IMR-90 (cell line): Measurements from ENCODE around the gene POLR2L. TPM values are rescaled to one million over a fixed set of nuclear protein-coding genes. Genes with fewer than 3 reads are reported as not detected.

Experiments used
- ATAC-seq: fragments of 200-7000 bp; cut with Tn5 transposase; 2 replicates; pipeline ENCODE4 v1.9.1; 2020; ENCODE audit warnings: low read depth, mild to moderate bottlenecking, moderate library complexity
- BruUV-seq: library from RNA; stranded (reverse); fragments of 400-500 nt; replicated peaks from 2 replicates; lab custom pipeline; 2021; lab: Mats Ljungman, UMichigan
- CTCF ChIA-PET: fragments of 300-600 bp; formaldehyde crosslinking; extraction: SDS; loops from one replicate; lab custom pipeline; 2021; ENCODE audit warnings: antibody characterized with exemption; lab: Yijun Ruan, JAX
- POLR2A ChIA-PET: fragments of 300-600 bp; sonication (Branson Sonifier 250); formaldehyde crosslinking; loops from one replicate; lab custom pipeline; 2022; ENCODE audit warnings: antibody characterized with exemption; ENCODE audit not compliant: unreplicated experiment; lab: Charles Lee
- DNase-seq: peaks from one replicate; pipeline ENCODE4 v3.0.0; 2013
- H2AFZ ChIP-seq: replicated peaks from 2 replicates; pipeline ENCODE3; 2013; ENCODE audit warnings: low read length, mild to moderate bottlenecking; ENCODE audit not compliant: poor library complexity
- H2AK5ac ChIP-seq: 2 replicates; pipeline ENCODE4 v1.6.1; 2013; ENCODE audit warnings: low read depth, low read length, inconsistent platforms
- H2AK9ac ChIP-seq: replicated peaks from 2 replicates; pipeline ENCODE3; 2013; ENCODE audit warnings: mild to moderate bottlenecking, low read depth, low read length, moderate library complexity; ENCODE audit not compliant: poor library complexity
- H2BK120ac ChIP-seq: 2 replicates; pipeline ENCODE4 v1.6.1; 2013; ENCODE audit warnings: low read depth, low read length, inconsistent platforms
- H2BK15ac ChIP-seq: 3 replicates; pipeline ENCODE4 v1.6.1; 2013; ENCODE audit warnings: low read depth, low read length, inconsistent platforms
- H2BK20ac ChIP-seq: 2 replicates; pipeline ENCODE4 v1.6.1; 2013; ENCODE audit warnings: low read depth, mild to moderate bottlenecking, inconsistent platforms, low read length, moderate library complexity
- H2BK5ac ChIP-seq: 2 replicates; pipeline ENCODE4 v1.6.1; 2013; ENCODE audit warnings: mild to moderate bottlenecking, low read depth, low read length, inconsistent platforms; ENCODE audit not compliant: poor library complexity, severe bottlenecking
- H3K14ac ChIP-seq: replicated peaks from 2 replicates; pipeline ENCODE4 v1.6.1; 2013; ENCODE audit warnings: low read depth, low read length, inconsistent platforms
- H3K18ac ChIP-seq: 2 replicates; pipeline ENCODE4 v1.6.1; 2013; ENCODE audit warnings: low read depth, low read length, control low read depth
- H3K23ac ChIP-seq: 2 replicates; pipeline ENCODE4 v1.6.1; 2013; ENCODE audit warnings: low read depth, low read length, inconsistent platforms
- H3K27ac ChIP-seq: 2 replicates; pipeline ENCODE4 v1.5.1; 2013; ENCODE audit warnings: mild to moderate bottlenecking, control low read depth, low read length; ENCODE audit not compliant: insufficient read depth
- H3K27me3 ChIP-seq: 2 replicates; pipeline ENCODE4 v1.6.1; 2013; ENCODE audit warnings: low read length; ENCODE audit not compliant: control insufficient read depth, insufficient read depth
- H3K36me3 ChIP-seq: 2 replicates; pipeline ENCODE4 v1.6.1; 2013; ENCODE audit warnings: low read length, mixed read lengths; ENCODE audit not compliant: control insufficient read depth, insufficient read depth
- H3K4ac ChIP-seq: 2 replicates; pipeline ENCODE4 v1.6.1; 2013; ENCODE audit warnings: low read depth, low read length, inconsistent platforms
- H3K4me1 ChIP-seq: 2 replicates; pipeline ENCODE4 v1.6.1; 2013; ENCODE audit warnings: low read length, mixed read lengths; ENCODE audit not compliant: control insufficient read depth, insufficient read depth
- H3K4me2 ChIP-seq: 2 replicates; pipeline ENCODE4 v1.6.1; 2013; ENCODE audit warnings: low read depth, mild to moderate bottlenecking, control low read depth, low read length, moderate library complexity
- H3K4me3 ChIP-seq: 2 replicates; pipeline ENCODE4 v1.5.1; 2013; ENCODE audit warnings: low read depth, mild to moderate bottlenecking, control low read depth, low read length, moderate library complexity; ENCODE audit not compliant: insufficient read depth
- H3K56ac ChIP-seq: 2 replicates; pipeline ENCODE4 v1.6.1; 2013; ENCODE audit warnings: low read length, inconsistent platforms; ENCODE audit not compliant: insufficient read depth; ENCODE audit errors: extremely low read depth
- H3K79me1 ChIP-seq, 2 experiments: 2 replicates each; pipeline ENCODE4 v1.6.1; 2013; ENCODE audit warnings: low read length in 2 of 2, inconsistent platforms in 1 of 2, low read depth in 1 of 2
- H3K9ac ChIP-seq: 2 replicates; pipeline ENCODE4 v1.6.1; 2013; ENCODE audit warnings: low read depth, low read length, control low read depth
- H3K9me1 ChIP-seq: 2 replicates; pipeline ENCODE4 v1.6.1; 2013; ENCODE audit warnings: low read length, inconsistent platforms; ENCODE audit not compliant: insufficient read depth
- H3K9me3 ChIP-seq: 2 replicates; pipeline ENCODE4 v1.6.1; 2013; ENCODE audit warnings: low read length; ENCODE audit not compliant: control insufficient read depth, insufficient read depth
- H4K20me1 ChIP-seq: 2 replicates; pipeline ENCODE4 v1.6.1; 2013; ENCODE audit warnings: low read length, inconsistent platforms; ENCODE audit not compliant: insufficient read depth
- H4K5ac ChIP-seq: 2 replicates; pipeline ENCODE4 v1.6.1; 2013; ENCODE audit warnings: mild to moderate bottlenecking, low read depth, low read length, control low read depth
- H4K8ac ChIP-seq, 2 experiments: 2 replicates each; pipeline ENCODE4 v1.6.1; 2013; ENCODE audit warnings: low read depth in 2 of 2, low read length in 2 of 2, control low read depth in 1 of 2, inconsistent platforms in 1 of 2
- H4K91ac ChIP-seq: 2 replicates; pipeline ENCODE4 v1.6.1; 2013; ENCODE audit warnings: low read depth, low read length, inconsistent platforms; ENCODE audit not compliant: insufficient read depth
- BHLHE40 ChIP-seq: fragments of 150-350 bp; IDR thresholded peaks from 2 replicates; pipeline ENCODE4 v1.6.1; 2016; ENCODE audit warnings: mild to moderate bottlenecking, low read depth, low read length
- CEBPB ChIP-seq: IDR thresholded peaks from 2 replicates; pipeline ENCODE4 v1.6.1; 2012; ENCODE audit warnings: low read depth, low read length, improper control_type of control experiment
- FOS ChIP-seq: fragments of 150-350 bp; IDR thresholded peaks from 2 replicates; pipeline ENCODE4 v1.6.1; 2016; ENCODE audit warnings: low read depth, low read length
- MAFK ChIP-seq: IDR thresholded peaks from 2 replicates; pipeline ENCODE4 v1.6.1; 2012; ENCODE audit warnings: low read depth, low read length, improper control_type of control experiment
- MAZ ChIP-seq: IDR thresholded peaks from 2 replicates; pipeline ENCODE4 v1.6.1; 2012; ENCODE audit warnings: low read depth, mild to moderate bottlenecking, low read length, improper control_type of control experiment, moderate library complexity, borderline replicate concordance
- MXI1 ChIP-seq: IDR thresholded peaks from 2 replicates; pipeline ENCODE4 v1.6.1; 2012; ENCODE audit warnings: low read depth, mild to moderate bottlenecking, low read length, moderate library complexity, borderline replicate concordance
- NFE2L2 ChIP-seq: fragments of 150-350 bp; IDR thresholded peaks from 2 replicates; pipeline ENCODE4 v1.6.1; 2016; ENCODE audit warnings: low read depth, mild to moderate bottlenecking, low read length
- RAD21 ChIP-seq: IDR thresholded peaks from 2 replicates; pipeline ENCODE4 v1.6.1; 2012; ENCODE audit warnings: low read length, improper control_type of control experiment
- RCOR1 ChIP-seq: IDR thresholded peaks from 2 replicates; pipeline ENCODE4 v1.6.1; 2012; ENCODE audit warnings: mild to moderate bottlenecking, low read length, improper control_type of control experiment; ENCODE audit not compliant: insufficient replicate concordance
- RFX5 ChIP-seq: IDR thresholded peaks from 2 replicates; pipeline ENCODE4 v1.8.0; 2012; ENCODE audit warnings: low read depth, mild to moderate bottlenecking, low read length, moderate library complexity
- SMC3 ChIP-seq: fragments of 150-350 bp; IDR thresholded peaks from 2 replicates; pipeline ENCODE4 v1.6.1; 2016; ENCODE audit warnings: low read depth, mild to moderate bottlenecking, antibody characterized with exemption, low read length, moderate library complexity
- WGBS, 2 experiments: methylation state at CpG; one replicate each; pipeline versions ENCODE4 v1.1.5 to v1.1.7; 2013; ENCODE audit warnings: missing lambda C conversion rate in 2 of 2; ENCODE audit not compliant: insufficient read length in 1 of 2; ENCODE audit errors: extremely low coverage in 2 of 2; 5-methylcytosine and 5-hydroxymethylcytosine counted together
- dilution Hi-C: fragments of 300-500 bp; cut with HindIII; formaldehyde crosslinking; loops from one replicate; pipeline ENCODE4 v1.14.3; 2018; ENCODE audit warnings: low sequenced_read_pairs; ENCODE audit not compliant: unreplicated experiment
- in situ Hi-C: fragments of 300-500 bp; cut with MboI; formaldehyde crosslinking; loops from 3 replicates; pipeline ENCODE4 v1.14.3; 2019; ENCODE audit warnings: low sequenced_read_pairs, inconsistent platforms, mixed read lengths
- intact Hi-C: fragments of 100-400 bp; cut with micrococcal nuclease; formaldehyde crosslinking; loops from 2 replicates; pipeline ENCODE4 v1.10.0; 2022
- polyA plus RNA-seq, 3 experiments: library from polyadenylated mRNA; depleted of rRNA; stranded (reverse); fragments of >200 nt; gene quantifications; 2 replicates each; pipeline ENCODE4 v1.2.3, GENCODE V29; 2012; ENCODE audit warnings: low replicate concordance in 1 of 3
- total RNA-seq: library from RNA; depleted of rRNA; stranded (reverse); fragments of >200 nt; gene quantifications from 2 replicates; pipeline ENCODE4 v1.2.3, GENCODE V29; 2012
- TF ChIP-seq, protein P1 (sequence below): conservative IDR thresholded peaks from 2 replicates; pipeline ENCODE4 v1.5.1; 2012; ENCODE audit warnings: mild to moderate bottlenecking, low read depth, low read length, improper control_type of control experiment
- TF ChIP-seq, protein P2 (sequence below): fragments of 150-350 bp; IDR thresholded peaks from 2 replicates; pipeline ENCODE4 v1.6.1; 2016; ENCODE audit warnings: low read depth, mild to moderate bottlenecking, low read length, moderate library complexity, borderline replicate concordance

Gene POLR2L
- total and polyA plus RNA-seq, 2 of the 4 experiments (the other 2 are of a cell fraction): 44.4 to 416 TPM

DNA sequence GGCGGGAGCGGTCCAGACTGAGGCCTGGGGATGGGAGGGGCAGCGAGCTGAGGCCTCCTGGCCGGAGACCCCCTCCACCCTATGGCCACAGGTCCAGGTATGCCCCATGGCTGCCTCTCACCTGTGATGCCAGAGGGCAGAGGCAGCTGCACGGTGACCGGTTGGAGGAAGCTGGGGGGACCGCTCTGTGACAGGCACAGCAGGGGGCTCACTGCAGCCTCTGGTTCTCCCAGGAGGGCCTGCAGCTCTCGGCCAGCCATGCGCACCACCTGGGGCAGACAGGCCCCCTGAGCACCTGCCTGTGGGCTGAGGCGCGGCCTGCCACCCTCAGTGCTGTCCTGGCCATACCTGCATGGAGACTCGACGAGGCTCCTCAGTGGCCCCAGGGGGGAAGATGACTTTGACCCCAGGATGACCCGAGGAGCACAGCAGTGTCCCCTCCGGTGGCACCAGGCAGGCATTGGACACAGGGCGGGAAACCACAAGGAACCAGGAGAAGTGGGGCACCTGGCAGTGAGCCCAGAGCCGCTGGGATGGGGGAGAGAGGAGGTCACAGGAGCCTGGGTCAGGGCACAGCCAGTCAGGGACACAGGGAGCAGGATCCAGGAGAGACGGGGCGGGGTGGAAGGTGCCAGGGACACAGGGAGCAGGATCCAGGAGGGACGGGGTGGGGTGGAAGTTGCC, 41.1 kb downstream of the POLR2L start:
- dilution Hi-C loops: no loop called here
- H3K27me3 ChIP-seq: no peaks in the 10 kb centered on the region

More for the DNA sequence above, 41.1 kb downstream of the POLR2L start:
- BruUV-seq: no TSS peak
- Histone ChIP-seq H3K4me1 (peaks cover 25% of the 10 kb centered on the region), H2BK15ac (no peak overlapping the region), H3K4me2 (no peak overlapping the region), H2AK9ac (no peak overlapping the region), H3K36me3 (peaks cover 26% of the 10 kb centered on the region), H3K9me3 (no peaks in the 10 kb centered on the region), H2AK5ac (no peak overlapping the region), H4K8ac (no peak overlapping the region), H2BK120ac (no peak overlapping the region), H4K91ac (no peak overlapping the region), H3K23ac (no peak overlapping the region), H3K14ac (no peak overlapping the region), H3K27ac (no peak overlapping the region), H2AFZ (no peak overlapping the region), H3K9me1 (peaks cover 3% of the 10 kb centered on the region; the same call in 1 of the 2 replicates), H3K4ac (no peak overlapping the region), H3K18ac (no peak overlapping the region), H2BK5ac (no peak overlapping the region), H4K5ac (no peak overlapping the region), H3K9ac (no peak overlapping the region), H3K56ac (no peak overlapping the region), H2BK20ac (no peak overlapping the region), H3K79me1 (peaks cover 2 to 34% of the 10 kb centered on the region in 2 experiments; a peak in 3 of 4 replicates), H4K20me1 (peaks cover 17% of the 10 kb centered on the region), H3K4me3 (no peak overlapping the region)
- DNase-seq: no peak
- ATAC-seq: no peak
- POLR2A ChIA-PET: no interaction called here
- 98% methylated on average over 9 of the region's 20 CpGs; no CpG with 5 or more reads in 1 of the 2 experiments for WGBS, 2 experiments
- intact Hi-C loops: no loop called here
- TF ChIP-seq, protein P1, sequence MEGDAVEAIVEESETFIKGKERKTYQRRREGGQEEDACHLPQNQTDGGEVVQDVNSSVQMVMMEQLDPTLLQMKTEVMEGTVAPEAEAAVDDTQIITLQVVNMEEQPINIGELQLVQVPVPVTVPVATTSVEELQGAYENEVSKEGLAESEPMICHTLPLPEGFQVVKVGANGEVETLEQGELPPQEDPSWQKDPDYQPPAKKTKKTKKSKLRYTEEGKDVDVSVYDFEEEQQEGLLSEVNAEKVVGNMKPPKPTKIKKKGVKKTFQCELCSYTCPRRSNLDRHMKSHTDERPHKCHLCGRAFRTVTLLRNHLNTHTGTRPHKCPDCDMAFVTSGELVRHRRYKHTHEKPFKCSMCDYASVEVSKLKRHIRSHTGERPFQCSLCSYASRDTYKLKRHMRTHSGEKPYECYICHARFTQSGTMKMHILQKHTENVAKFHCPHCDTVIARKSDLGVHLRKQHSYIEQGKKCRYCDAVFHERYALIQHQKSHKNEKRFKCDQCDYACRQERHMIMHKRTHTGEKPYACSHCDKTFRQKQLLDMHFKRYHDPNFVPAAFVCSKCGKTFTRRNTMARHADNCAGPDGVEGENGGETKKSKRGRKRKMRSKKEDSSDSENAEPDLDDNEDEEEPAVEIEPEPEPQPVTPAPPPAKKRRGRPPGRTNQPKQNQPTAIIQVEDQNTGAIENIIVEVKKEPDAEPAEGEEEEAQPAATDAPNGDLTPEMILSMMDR: no peak
- TF ChIP-seq FOS (no peak), MAFK (no peak), MAZ (no peak), RAD21 (no peak), RCOR1 (no peak), SMC3 (no peak), MXI1 (no peak), NFE2L2 (no peak), RFX5 (no peak), BHLHE40 (no peak), CEBPB (no peak)
- TF ChIP-seq, protein P2, sequence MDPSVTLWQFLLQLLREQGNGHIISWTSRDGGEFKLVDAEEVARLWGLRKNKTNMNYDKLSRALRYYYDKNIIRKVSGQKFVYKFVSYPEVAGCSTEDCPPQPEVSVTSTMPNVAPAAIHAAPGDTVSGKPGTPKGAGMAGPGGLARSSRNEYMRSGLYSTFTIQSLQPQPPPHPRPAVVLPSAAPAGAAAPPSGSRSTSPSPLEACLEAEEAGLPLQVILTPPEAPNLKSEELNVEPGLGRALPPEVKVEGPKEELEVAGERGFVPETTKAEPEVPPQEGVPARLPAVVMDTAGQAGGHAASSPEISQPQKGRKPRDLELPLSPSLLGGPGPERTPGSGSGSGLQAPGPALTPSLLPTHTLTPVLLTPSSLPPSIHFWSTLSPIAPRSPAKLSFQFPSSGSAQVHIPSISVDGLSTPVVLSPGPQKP: no peak
- CTCF ChIA-PET: no interaction called here
- in situ Hi-C loops: no loop called here
